Mesenchymal stem cell (in vitro differentiated cells and primary cell): ENCODE results near the gene MPZL1.

ENCODE experiments used
- DNase-seq: peaks from one replicate; pipeline ENCODE4 v3.0.0-alpha.2; 2013
- H2AFZ ChIP-seq: one replicate; pipeline ENCODE4 v1.6.1; 2013; ENCODE audit warnings: low read depth, mild to moderate bottlenecking, control low read depth, inconsistent platforms, low read length, moderate library complexity
- H2AK5ac ChIP-seq: 2 replicates; pipeline ENCODE4 v1.6.1; 2013; ENCODE audit warnings: low read length, moderate library complexity, mild to moderate bottlenecking, inconsistent platforms; ENCODE audit not compliant: severe bottlenecking
- H2BK120ac ChIP-seq: one replicate; pipeline ENCODE4 v1.6.1; 2013; ENCODE audit warnings: low read depth, mild to moderate bottlenecking, inconsistent platforms, low read length, moderate library complexity
- H2BK12ac ChIP-seq, 2 experiments: one replicate each; pipeline ENCODE4 v1.6.1; 2013; ENCODE audit warnings: inconsistent platforms in 2 of 2, low read length in 2 of 2, mild to moderate bottlenecking in 2 of 2, moderate library complexity in 2 of 2, control low read depth in 1 of 2
- H2BK15ac ChIP-seq: one replicate; pipeline ENCODE4 v1.6.1; 2013; ENCODE audit warnings: mild to moderate bottlenecking, low read depth, inconsistent platforms; ENCODE audit not compliant: poor library complexity, severe bottlenecking
- H2BK5ac ChIP-seq: 2 replicates; pipeline ENCODE4 v1.6.1; 2013; ENCODE audit warnings: low read depth, mild to moderate bottlenecking, low read length, control low read depth, inconsistent platforms; ENCODE audit not compliant: poor library complexity, severe bottlenecking
- H3K14ac ChIP-seq, 2 experiments: one replicate each; pipeline ENCODE4 v1.6.1; 2013; ENCODE audit warnings: inconsistent platforms in 2 of 2, low read length in 2 of 2, control low read depth in 1 of 2, mild to moderate bottlenecking in 1 of 2, moderate library complexity in 1 of 2
- H3K18ac ChIP-seq, 2 experiments: one replicate each; pipeline ENCODE4 v1.6.1; 2013; ENCODE audit warnings: inconsistent platforms in 2 of 2, low read length in 2 of 2, control low read depth in 1 of 2, low read depth in 1 of 2, mild to moderate bottlenecking in 1 of 2
- H3K23ac ChIP-seq, 2 experiments: one replicate each; pipeline ENCODE4 v1.6.1; 2013; ENCODE audit warnings: inconsistent platforms in 2 of 2, low read length in 2 of 2, mild to moderate bottlenecking in 2 of 2, moderate library complexity in 2 of 2, control low read depth in 1 of 2
- H3K27ac ChIP-seq: 2 replicates; pipeline ENCODE4 v1.5.1; 2013; ENCODE audit warnings: mild to moderate bottlenecking, moderate library complexity, low read length, control low read depth, inconsistent platforms; ENCODE audit not compliant: poor library complexity, severe bottlenecking
- H3K27me3 ChIP-seq, 2 experiments: 2 replicates each; pipeline versions ENCODE4 v1.6.1 to v1.7.0; 2013; ENCODE audit warnings: low read length in 2 of 2, mild to moderate bottlenecking in 2 of 2, moderate library complexity in 2 of 2, control low read depth in 1 of 2, inconsistent platforms in 1 of 2; ENCODE audit not compliant: control insufficient read depth in 1 of 2, insufficient read depth in 1 of 2
- H3K36me3 ChIP-seq, 2 experiments: 2 replicates each; pipeline versions ENCODE4 v1.6.1 to v1.7.0; 2013; ENCODE audit warnings: low read length in 2 of 2, control low read depth in 1 of 2, inconsistent platforms in 1 of 2, low read depth in 1 of 2, mild to moderate bottlenecking in 1 of 2; ENCODE audit not compliant: insufficient read depth in 2 of 2, control insufficient read depth in 1 of 2
- H3K4ac ChIP-seq, 2 experiments: one replicate each; pipeline ENCODE4 v1.6.1; 2013; ENCODE audit warnings: inconsistent platforms in 2 of 2, low read length in 2 of 2, mild to moderate bottlenecking in 2 of 2, moderate library complexity in 2 of 2, control low read depth in 1 of 2, low read depth in 1 of 2
- H3K4me1 ChIP-seq: 2 replicates; pipeline ENCODE4 v1.6.1; 2013; ENCODE audit warnings: low read depth, low read length, control low read depth; ENCODE audit not compliant: control insufficient read depth, insufficient read depth
- H3K4me2 ChIP-seq: 2 replicates; pipeline ENCODE4 v1.6.1; 2013; ENCODE audit warnings: low read length, mild to moderate bottlenecking, inconsistent platforms; ENCODE audit not compliant: poor library complexity, severe bottlenecking
- H3K4me3 ChIP-seq, 2 experiments: 2 replicates each; pipeline versions ENCODE4 v1.5.1 to v1.7.0; 2013; ENCODE audit warnings: low read length in 2 of 2, mild to moderate bottlenecking in 2 of 2, control low read depth in 1 of 2, low read depth in 1 of 2; ENCODE audit not compliant: insufficient read depth in 1 of 2
- H3K79me1 ChIP-seq: replicated peaks from 2 replicates; pipeline ENCODE4 v1.6.1; 2013; ENCODE audit warnings: mild to moderate bottlenecking, control low read depth, low read length, inconsistent platforms; ENCODE audit not compliant: poor library complexity, severe bottlenecking
- H3K9ac ChIP-seq: 2 replicates; pipeline ENCODE4 v1.7.0; 2013; ENCODE audit warnings: mild to moderate bottlenecking, low read length, moderate library complexity
- H3K9me3 ChIP-seq: 2 replicates; pipeline ENCODE4 v1.7.0; 2013; ENCODE audit warnings: mild to moderate bottlenecking, low read length; ENCODE audit not compliant: control insufficient read depth
- H4K8ac ChIP-seq: one replicate; pipeline ENCODE4 v1.6.1; 2013; ENCODE audit warnings: inconsistent platforms, mild to moderate bottlenecking, low read length, moderate library complexity
- H4K91ac ChIP-seq: one replicate; pipeline ENCODE4 v1.6.1; 2013; ENCODE audit warnings: mild to moderate bottlenecking, low read length, inconsistent platforms
- WGBS: methylation state at CpG from one replicate; pipeline ENCODE4 v1.1.7; 2013; ENCODE audit warnings: mixed read lengths; 5-methylcytosine and 5-hydroxymethylcytosine counted together

Gene MPZL1

DNA sequence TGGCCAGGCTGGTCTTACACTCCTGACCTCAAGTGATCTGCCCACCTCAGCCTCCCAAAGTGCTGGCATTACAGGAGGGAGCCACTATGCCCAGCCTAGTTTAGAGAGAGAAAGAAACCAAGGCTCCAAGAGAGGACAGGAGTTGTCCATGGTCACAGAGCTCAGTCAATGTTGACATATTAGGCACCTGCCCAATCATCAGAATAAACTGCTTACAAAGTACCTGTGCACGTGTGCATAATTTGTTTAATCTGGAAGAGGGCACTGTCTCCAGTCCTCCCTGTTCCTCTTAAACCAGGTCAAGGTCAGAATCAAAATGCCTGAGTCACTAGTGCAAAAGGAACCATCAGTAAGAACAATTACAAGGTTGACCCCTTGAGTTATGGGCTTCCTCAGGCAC is 20.3 kb upstream of the MPZL1 start:
- Histone ChIP-seq H3K4me2 (no peak overlapping the region), H3K4me3 (no peak overlapping the region), H2AK5ac (no peak overlapping the region), H3K14ac (no peak overlapping the region), H3K27me3 (peaks cover 31 to 32% of the 10 kb centered on the region in 2 experiments), H3K36me3 (no peaks in the 10 kb centered on the region), H2AFZ (no peak overlapping the region), H2BK5ac (no peak overlapping the region), H3K23ac (no peak overlapping the region), H2BK15ac (no peak overlapping the region), H2BK12ac (no peak overlapping the region), H2BK120ac (no peak overlapping the region), H3K4me1 (peaks cover 2% of the 10 kb centered on the region), H3K27ac (no peak overlapping the region), H3K18ac (no peak overlapping the region), H4K91ac (no peak overlapping the region), H3K79me1 (no peaks in the 10 kb centered on the region), H3K9me3 (no peaks in the 10 kb centered on the region), H4K8ac (no peak overlapping the region), H3K9ac (no peak overlapping the region), H3K4ac (no peak overlapping the region)
- WGBS, result 84% methylated on average over 1 of the region's 1 CpG
- DNase-seq, result no peak

DNA sequence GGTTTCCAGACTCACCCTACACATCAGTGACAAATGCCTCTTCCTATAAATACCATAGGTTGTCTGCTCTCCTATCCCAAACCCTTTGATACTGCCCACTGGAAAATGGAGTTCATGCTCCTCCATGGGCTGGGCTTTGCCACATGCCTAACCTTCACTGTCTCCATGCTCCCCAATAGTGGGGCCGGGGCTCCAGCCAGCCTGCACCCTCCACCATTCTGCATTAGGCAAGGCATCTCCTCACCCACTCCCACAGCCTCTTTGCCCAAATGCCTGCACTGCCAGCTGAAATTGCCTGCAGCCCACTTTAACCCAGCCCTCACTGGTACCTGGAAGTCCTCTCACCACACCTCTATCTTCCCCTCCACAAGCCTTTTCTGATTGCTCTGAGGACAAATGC is 18.2 kb upstream of the MPZL1 start:
- Histone ChIP-seq H3K4ac (no peak overlapping the region), H4K8ac (no peak overlapping the region), H2BK120ac (no peak overlapping the region), H3K79me1 (no peaks in the 10 kb centered on the region), H3K27me3 (peaks cover 24 to 36% of the 10 kb centered on the region in 2 experiments), H2AFZ (no peak overlapping the region), H3K4me3 (no peak overlapping the region), H3K9ac (no peak overlapping the region), H3K18ac (no peak overlapping the region), H3K4me2 (no peak overlapping the region), H3K27ac (no peak overlapping the region), H2BK12ac (no peak overlapping the region), H2BK5ac (no peak overlapping the region), H3K23ac (no peak overlapping the region), H3K9me3 (no peaks in the 10 kb centered on the region), H3K4me1 (peaks cover 2% of the 10 kb centered on the region), H3K36me3 (no peaks in the 10 kb centered on the region), H4K91ac (no peak overlapping the region), H2BK15ac (no peak overlapping the region), H2AK5ac (no peak overlapping the region), H3K14ac (peak overlapping the region in 1 of 2 experiments; percentile 46)
- no peak for DNase-seq
- 89% methylated on average over 1 of the region's 1 CpG for WGBS

GRCh38 chr1:167704715-167705114 is 17.1 kb upstream of the MPZL1 start:
- Histone ChIP-seq H4K8ac (no peak overlapping the region), H3K36me3 (no peaks in the 10 kb centered on the region), H3K18ac (no peak overlapping the region), H2AFZ (no peak overlapping the region), H3K9me3 (no peaks in the 10 kb centered on the region), H3K14ac (no peak overlapping the region), H3K27me3 (peaks cover 24 to 33% of the 10 kb centered on the region in 2 experiments), H3K4me1 (peaks cover 2% of the 10 kb centered on the region), H3K4me2 (no peak overlapping the region), H3K79me1 (no peaks in the 10 kb centered on the region), H2BK120ac (no peak overlapping the region), H2BK5ac (no peak overlapping the region), H4K91ac (no peak overlapping the region), H3K23ac (peak overlapping the region in 1 of 2 experiments; percentile 14), H3K4me3 (no peak overlapping the region), H2BK15ac (no peak overlapping the region), H3K27ac (no peak overlapping the region), H2AK5ac (no peak overlapping the region), H2BK12ac (no peak overlapping the region), H3K4ac (no peak overlapping the region), H3K9ac (no peak overlapping the region)
- 68% methylated on average over 2 of the region's 2 CpGs for WGBS
- no peak for DNase-seq

- Histone ChIP-seq H3K4ac (no peak overlapping the region), H3K4me1 (peaks cover 2% of the 10 kb centered on the region)
- 43% methylated on average over 6 of the region's 6 CpGs for WGBS
These were observed 16.5 kb upstream of the MPZL1 start for GRCh38 chr1:167705250-167705649.

More at GRCh38 chr1:167705250-167705649, 16.5 kb upstream of the MPZL1 start:
- Histone ChIP-seq H3K18ac (no peak overlapping the region), H3K27ac (no peak overlapping the region), H3K27me3 (peaks cover 24 to 32% of the 10 kb centered on the region in 2 experiments), H3K36me3 (no peaks in the 10 kb centered on the region), H3K23ac (no peak overlapping the region), H3K14ac (no peak overlapping the region), H2BK5ac (no peak overlapping the region), H2BK120ac (no peak overlapping the region), H3K9me3 (no peaks in the 10 kb centered on the region), H3K4me2 (no peak overlapping the region), H2AFZ (no peak overlapping the region), H3K4me3 (no peak overlapping the region), H3K79me1 (no peaks in the 10 kb centered on the region), H2AK5ac (no peak overlapping the region), H3K9ac (no peak overlapping the region), H4K91ac (no peak overlapping the region), H4K8ac (no peak overlapping the region), H2BK12ac (no peak overlapping the region), H2BK15ac (no peak overlapping the region)
- no peak for DNase-seq
